Measurements from ENCODE around the gene NIPBL.
"Not testable (repeated sequence)": the region's sequence is repeated elsewhere in the genome, so short reads cannot be mapped to it uniquely, and the experiment has no call there.

NIPBL gene

GRCh38 chr5:36842087-36842486, 34.5 kb upstream of the NIPBL start:
- Histone ChIP-seq H3K4me1 (no peaks in the 10 kb centered on the region), H3K4me3 (ENCODE audit: low read depth, low read length) (no peak overlapping the region), H3K36me3 (no peaks in the 10 kb centered on the region), H3K27me3 (peaks cover 72% of the 10 kb centered on the region), H3K9me3 (no peaks in the 10 kb centered on the region)
- DNase-seq = no peak
- TF ChIP-seq CTCF (IDR thresholded peaks at IDR 0.05; ENCODE audit: low read depth, low read length) = no peak

DNA sequence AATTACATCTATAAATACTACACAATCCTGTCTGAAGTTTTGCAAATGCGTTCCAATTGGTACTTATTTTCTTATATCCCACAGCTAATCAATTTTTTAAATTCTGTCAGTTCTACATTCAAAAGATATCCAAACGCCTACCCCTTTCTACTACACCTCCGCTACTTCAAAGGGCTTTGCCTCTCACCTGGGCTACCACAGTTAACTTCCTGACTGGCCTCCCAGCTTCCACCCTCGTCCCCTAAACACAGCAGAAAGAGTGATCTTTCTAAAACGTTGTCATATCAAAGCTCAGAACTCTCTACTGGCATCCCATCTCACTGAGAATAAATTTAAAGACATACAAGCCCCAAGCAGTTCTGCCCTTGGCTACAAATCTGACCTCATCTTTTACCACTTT, 32.3 kb upstream of the NIPBL start:
- no peaks in the 10 kb centered on the region for H3K4me1 ChIP-seq
- no peaks in the 10 kb centered on the region for H3K9me3 ChIP-seq
- TF ChIP-seq CTCF (IDR thresholded peaks at IDR 0.05; ENCODE audit: low read depth, low read length) = no peak
- no peak for DNase-seq
- H3K27me3 ChIP-seq = peaks cover 67% of the 10 kb centered on the region
- H3K36me3 ChIP-seq = no peaks in the 10 kb centered on the region
- no peak overlapping the region for H3K4me3 ChIP-seq (ENCODE audit: low read depth, low read length)

DNA sequence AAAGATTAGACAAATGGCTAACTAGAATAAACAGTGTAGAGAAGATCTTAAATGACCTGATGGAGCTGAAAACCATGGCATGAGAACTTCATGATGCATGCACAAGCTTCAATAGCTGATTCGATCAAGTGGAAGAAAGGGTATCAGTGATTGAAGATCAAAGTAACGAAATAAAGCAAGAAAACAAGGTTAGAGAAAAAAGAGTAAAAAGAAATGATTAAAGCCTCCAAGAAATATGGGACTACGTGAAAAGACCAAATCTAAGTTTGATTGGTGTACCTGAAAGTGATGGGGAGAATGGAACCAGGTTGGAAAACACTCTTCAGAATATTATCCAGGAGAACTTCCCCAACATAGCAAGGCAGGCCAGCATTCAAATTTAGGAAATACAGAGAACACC, 28.0 kb upstream of the NIPBL start:
- peaks cover 52% of the 10 kb centered on the region for H3K27me3 ChIP-seq
- H3K4me3 ChIP-seq (ENCODE audit: low read depth, low read length); H3K9me3 ChIP-seq; H3K36me3 ChIP-seq; DNase-seq; H3K4me1 ChIP-seq: not testable (repeated sequence)

- DNase-seq; H3K36me3 ChIP-seq; H3K4me3 ChIP-seq (ENCODE audit: low read depth, low read length); H3K9me3 ChIP-seq; H3K4me1 ChIP-seq: not testable (repeated sequence)
- peaks cover 24% of the 10 kb centered on the region for H3K27me3 ChIP-seq
Observed at GRCh38 chr5:36852903-36853302, 23.7 kb upstream of the NIPBL start.

- H3K9me3 ChIP-seq = no peaks in the 10 kb centered on the region
- no peak overlapping the region for H3K4me3 ChIP-seq (ENCODE audit: low read depth, low read length)
- no peak for TF ChIP-seq CTCF (IDR thresholded peaks at IDR 0.05; ENCODE audit: low read depth, low read length)
- no peak for DNase-seq
- H3K27me3 ChIP-seq = peaks cover 14% of the 10 kb centered on the region
- no peaks in the 10 kb centered on the region for H3K36me3 ChIP-seq
- no peaks in the 10 kb centered on the region for H3K4me1 ChIP-seq
Observed at GRCh38 chr5:36854402-36855140, 22.0 kb upstream of the NIPBL start.

- no peak for TF ChIP-seq CTCF (IDR thresholded peaks at IDR 0.05; ENCODE audit: low read depth, low read length)
- Histone ChIP-seq H3K27me3 (peaks cover 16% of the 10 kb centered on the region), H3K4me3 (ENCODE audit: low read depth, low read length) (no peak overlapping the region), H3K4me1 (no peaks in the 10 kb centered on the region), H3K9me3 (no peaks in the 10 kb centered on the region), H3K36me3 (no peaks in the 10 kb centered on the region)
- DNase-seq = no peak
Observed at GRCh38 chr5:36855141-36855495, 21.5 kb upstream of the NIPBL start.

DNA sequence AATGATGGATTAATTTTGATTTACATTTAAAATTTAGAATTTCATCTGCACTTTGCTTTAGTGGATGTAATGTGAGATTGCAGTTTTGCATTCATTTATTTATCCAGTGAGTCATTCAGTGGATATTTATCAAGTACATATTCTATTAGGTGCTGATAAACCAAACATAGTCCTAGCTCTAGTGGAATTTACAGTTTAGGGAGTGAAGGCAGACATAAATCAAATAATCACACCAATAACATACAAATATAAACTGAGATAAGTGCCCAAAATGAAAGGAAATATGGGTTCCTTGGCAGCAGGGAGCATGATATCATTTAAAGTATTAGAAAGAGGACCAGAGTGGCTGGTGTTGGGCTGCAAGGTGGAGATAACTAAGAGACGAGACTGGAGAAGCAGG, 14.7 kb upstream of the NIPBL start:
- Histone ChIP-seq H3K27me3 (peaks cover 24% of the 10 kb centered on the region), H3K4me3 (ENCODE audit: low read depth, low read length) (no peak overlapping the region), H3K9me3 (no peaks in the 10 kb centered on the region), H3K4me1 (no peaks in the 10 kb centered on the region), H3K36me3 (no peaks in the 10 kb centered on the region)
- no peak for TF ChIP-seq CTCF (IDR thresholded peaks at IDR 0.05; ENCODE audit: low read depth, low read length)
- DNase-seq = no peak

Measured in BE2C (cell line).